Activated CD4-positive, alpha-beta memory T cell treated with anti-CD3 and anti-CD28 coated beads, Interleukin-2, amount 10 ng/mL, durations not matched to agents 7 days and 5 days (primary cell): Measurements from ENCODE around the gene BMF. TPM values are rescaled to one million over a fixed set of nuclear protein-coding genes. Genes with fewer than 3 reads are reported as not detected.
"Not testable (repeated sequence)": the region's sequence is repeated elsewhere in the genome, so short reads cannot be mapped to it uniquely, and the experiment has no call there.

ENCODE experiments used
- CTCF ChIA-PET: fragments of 350-600 bp; sonication (Branson Sonifier 250); formaldehyde crosslinking; loops from one replicate; lab custom pipeline; 2021; ENCODE audit warnings: antibody characterized with exemption, inconsistent platforms; lab: Charles Lee
- POLR2A ChIA-PET: fragments of 350-600 bp; sonication (Branson Sonifier 250); formaldehyde crosslinking; loops from one replicate; lab custom pipeline; 2021; ENCODE audit warnings: antibody characterized with exemption; lab: Charles Lee
- DNase-seq: peaks from one replicate; pipeline ENCODE4 v3.0.0-alpha.2; 2020
- H3K27ac Mint-ChIP-seq: one replicate; pipeline ENCODE4 v1.8.0; 2021; ENCODE audit warnings: mild to moderate bottlenecking, mixed read lengths
- H3K27me3 Mint-ChIP-seq: one replicate; pipeline ENCODE4 v1.8.0; 2021; ENCODE audit warnings: mixed read lengths
- H3K36me3 Mint-ChIP-seq: one replicate; pipeline ENCODE4 v1.8.0; 2021; ENCODE audit warnings: low read depth, mixed read lengths
- H3K4me1 Mint-ChIP-seq: one replicate; pipeline ENCODE4 v1.8.0; 2021; ENCODE audit warnings: mixed read lengths
- H3K4me3 Mint-ChIP-seq: one replicate; pipeline ENCODE4 v1.8.0; 2021; ENCODE audit warnings: mild to moderate bottlenecking, mixed read lengths
- H3K9me3 Mint-ChIP-seq: one replicate; pipeline ENCODE4 v1.8.0; 2021; ENCODE audit warnings: mixed read lengths
- total RNA-seq, 2 experiments: library from RNA; stranded (reverse); gene quantifications; one replicate each; pipeline ENCODE4 v1.2.3, GENCODE V29; 2021

The BMF gene
- total RNA-seq, 2 experiments from 2014 or later, result 25.7 to 30.2 TPM

- no peak overlapping the region for H3K4me3 Mint-ChIP-seq
- ChIA-PET POLR2A (interaction anchor here (1.4 kb wide), 1 partner anchor 24 kb away, joined by 4 read pairs; no protein-coding TSS in a partner anchor), CTCF (no interaction called here)
- no peak for DNase-seq
- no peaks in the 10 kb centered on the region for H3K9me3 Mint-ChIP-seq
- peaks cover 17% of the 10 kb centered on the region for H3K27me3 Mint-ChIP-seq
- no peak overlapping the region for H3K27ac Mint-ChIP-seq
- peaks cover 12% of the 10 kb centered on the region for H3K4me1 Mint-ChIP-seq
- no peaks in the 10 kb centered on the region for H3K36me3 Mint-ChIP-seq
Measured at GRCh38 chr15:40075298-40076044, 33.2 kb downstream of the BMF start.

- H3K27ac Mint-ChIP-seq, H3K36me3 Mint-ChIP-seq, H3K4me3 Mint-ChIP-seq, DNase-seq, POLR2A ChIA-PET, H3K4me1 Mint-ChIP-seq, H3K9me3 Mint-ChIP-seq: not testable (repeated sequence)
- H3K27me3 Mint-ChIP-seq, result peaks cover 13% of the 10 kb centered on the region
- CTCF ChIA-PET, result interaction anchor here (1.5 kb wide), 1 partner anchor 30 kb away, joined by 5 read pairs; no protein-coding TSS in a partner anchor
Measured at GRCh38 chr15:40074656-40075055, 34.0 kb downstream of the BMF start.

GRCh38 chr15:40073716-40074490, 34.8 kb downstream of the BMF start:
- POLR2A ChIA-PET, result interaction anchor here (1.5 kb wide), 1 partner anchor 35 kb away, joined by 3 read pairs; the partner anchor contains the start of gene SRP14
- H3K27ac Mint-ChIP-seq, H3K4me1 Mint-ChIP-seq: not testable (repeated sequence)

GRCh38 chr15:40072216-40072990, 36.3 kb downstream of the BMF start:
- CTCF ChIA-PET, result interaction anchor here (1.3 kb wide), 1 partner anchor 33 kb away, joined by 3 read pairs; no protein-coding TSS in a partner anchor
- POLR2A ChIA-PET, result interaction anchor here (1.5 kb wide), 1 partner anchor 33 kb away, joined by 3 read pairs; the partner anchor contains the start of gene SRP14
- Mint-ChIP-seq H3K27me3 (peaks cover 2% of the 10 kb centered on the region), H3K4me1 (peaks cover 7% of the 10 kb centered on the region), H3K4me3 (no peak overlapping the region), H3K9me3 (no peaks in the 10 kb centered on the region), H3K27ac (no peak overlapping the region), H3K36me3 (no peaks in the 10 kb centered on the region)
- DNase-seq, result no peak

More at GRCh38 chr15:40073716-40074490, 34.8 kb downstream of the BMF start:
- not testable (repeated sequence) for H3K9me3 Mint-ChIP-seq, H3K4me3 Mint-ChIP-seq, H3K36me3 Mint-ChIP-seq, DNase-seq
- CTCF ChIA-PET, result interaction anchor here (1.5 kb wide), 1 partner anchor 31 kb away, joined by 5 read pairs; no protein-coding TSS in a partner anchor
- peaks cover 11% of the 10 kb centered on the region for H3K27me3 Mint-ChIP-seq

- Mint-ChIP-seq H3K9me3 (no peaks in the 10 kb centered on the region), H3K4me3 (no peak overlapping the region), H3K4me1 (peaks cover 7% of the 10 kb centered on the region), H3K36me3 (no peaks in the 10 kb centered on the region), H3K27me3 (peaks cover 2% of the 10 kb centered on the region), H3K27ac (no peak overlapping the region)
- CTCF ChIA-PET, result interaction anchor here (0.5 to 1.4 kb wide), 2 partner anchors 34 to 141 kb away, joined by 3 read pairs; no protein-coding TSS in a partner anchor
- no peak for DNase-seq
- POLR2A ChIA-PET, result interaction anchor here (0.9 kb wide), 1 partner anchor 36 kb away, joined by 3 read pairs; no protein-coding TSS in a partner anchor
Measured at GRCh38 chr15:40070608-40071218, 38.0 kb downstream of the BMF start.

- no peaks in the 10 kb centered on the region for H3K9me3 Mint-ChIP-seq
Measured at GRCh38 chr15:40070166-40070557, 38.5 kb downstream of the BMF start.

GRCh38 chr15:40069178-40070165, 39.2 kb downstream of the BMF start:
- no peak overlapping the region for H3K4me3 Mint-ChIP-seq
- peaks cover 14% of the 10 kb centered on the region for H3K4me1 Mint-ChIP-seq
- no peaks in the 10 kb centered on the region for H3K9me3 Mint-ChIP-seq
- H3K27ac Mint-ChIP-seq, result no peak overlapping the region
- peaks cover 2% of the 10 kb centered on the region for H3K27me3 Mint-ChIP-seq
- no peaks in the 10 kb centered on the region for H3K36me3 Mint-ChIP-seq
- DNase-seq, result no peak
- ChIA-PET POLR2A (interaction anchor here (0.9 kb wide), 1 partner anchor 37 kb away, joined by 3 read pairs; no protein-coding TSS in a partner anchor), CTCF (interaction anchor here (1.4 kb wide), 1 partner anchor 35 kb away, joined by 3 read pairs; no protein-coding TSS in a partner anchor)

More at GRCh38 chr15:40070166-40070557, 38.5 kb downstream of the BMF start:
- no peaks in the 10 kb centered on the region for H3K36me3 Mint-ChIP-seq
- DNase-seq, result no peak
- no peak overlapping the region for H3K4me3 Mint-ChIP-seq
- H3K27ac Mint-ChIP-seq, result no peak overlapping the region
- POLR2A ChIA-PET, result interaction anchor here (0.9 kb wide), 1 partner anchor 37 kb away, joined by 3 read pairs; no protein-coding TSS in a partner anchor
- peaks cover 2% of the 10 kb centered on the region for H3K27me3 Mint-ChIP-seq
- CTCF ChIA-PET, result interaction anchor here (0.5 to 1.4 kb wide), 2 partner anchors 34 to 142 kb away, joined by 3 read pairs; no protein-coding TSS in a partner anchor
- H3K4me1 Mint-ChIP-seq, result peaks cover 7% of the 10 kb centered on the region

- H3K9me3 Mint-ChIP-seq, result no peaks in the 10 kb centered on the region
- H3K27ac Mint-ChIP-seq, result no peak overlapping the region
- peaks cover 2% of the 10 kb centered on the region for H3K27me3 Mint-ChIP-seq
- CTCF ChIA-PET, result interaction anchor here (0.7 to 3.0 kb wide), 2 partner anchors 13 to 37 kb away, joined by 3 to 8 read pairs; no protein-coding TSS in a partner anchor
- H3K36me3 Mint-ChIP-seq, result no peaks in the 10 kb centered on the region
- POLR2A ChIA-PET, result no interaction called here
- H3K4me1 Mint-ChIP-seq, result peaks cover 13% of the 10 kb centered on the region
- DNase-seq, result no peak
- H3K4me3 Mint-ChIP-seq, result no peak overlapping the region
Measured at GRCh38 chr15:40067921-40068624, 40.6 kb downstream of the BMF start.

GRCh38 chr15:40066589-40066988, 42.1 kb downstream of the BMF start:
- Mint-ChIP-seq H3K27me3 (peaks cover 2% of the 10 kb centered on the region), H3K4me3 (no peak overlapping the region), H3K4me1 (peaks cover 13% of the 10 kb centered on the region), H3K9me3 (no peaks in the 10 kb centered on the region), H3K36me3 (no peaks in the 10 kb centered on the region), H3K27ac (no peak overlapping the region)
- ChIA-PET CTCF (interaction anchor here (0.9 to 3.0 kb wide), 2 partner anchors 21 to 38 kb away, joined by 3 to 8 read pairs; no protein-coding TSS in a partner anchor), POLR2A (interaction anchor here (1.1 to 1.3 kb wide), 2 partner anchors 12 to 20 kb away, joined by 3 read pairs; no protein-coding TSS in a partner anchor)
- DNase-seq, result no peak

- CTCF ChIA-PET, result no interaction called here
- no peak overlapping the region for H3K4me3 Mint-ChIP-seq
- POLR2A ChIA-PET, result no interaction called here
- H3K4me1 Mint-ChIP-seq, result peaks cover 13% of the 10 kb centered on the region
- peaks cover 2% of the 10 kb centered on the region for H3K27me3 Mint-ChIP-seq
- no peak for DNase-seq
- peaks cover 3% of the 10 kb centered on the region for H3K36me3 Mint-ChIP-seq
- H3K27ac Mint-ChIP-seq, result no peak overlapping the region
- H3K9me3 Mint-ChIP-seq, result no peaks in the 10 kb centered on the region
Measured at GRCh38 chr15:40065166-40065565, 43.5 kb downstream of the BMF start.
